GM12874 (cell line): ENCODE data around the gene MMRN1.

Experiments used
- TF ChIP-seq, protein P1 (sequence below): IDR thresholded peaks from 2 replicates; pipeline ENCODE4 v1.5.1; 2011; ENCODE audit warnings: low read depth, mild to moderate bottlenecking, control low read depth, low read length, moderate library complexity; ENCODE audit not compliant: insufficient read depth

The MMRN1 gene

DNA sequence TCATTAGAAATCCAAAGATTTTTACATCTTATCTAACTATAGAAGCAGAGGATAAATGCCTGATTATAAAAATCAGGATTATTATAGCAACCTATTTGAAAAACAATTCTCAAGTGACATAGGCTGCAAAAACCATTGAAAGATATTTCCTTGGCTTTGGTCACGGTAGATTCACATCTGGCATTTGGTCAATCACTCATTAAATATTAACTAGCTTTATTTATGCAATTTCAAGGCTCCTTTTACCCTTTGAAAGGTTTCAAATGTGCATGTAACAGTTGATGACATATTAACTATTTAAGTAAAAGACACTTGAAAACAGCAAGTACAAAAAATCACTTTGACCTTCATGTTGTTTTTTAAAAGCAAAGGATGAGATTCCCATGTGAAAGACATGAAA is 98.1 kb downstream of the MMRN1 start:
- TF ChIP-seq, protein P1, sequence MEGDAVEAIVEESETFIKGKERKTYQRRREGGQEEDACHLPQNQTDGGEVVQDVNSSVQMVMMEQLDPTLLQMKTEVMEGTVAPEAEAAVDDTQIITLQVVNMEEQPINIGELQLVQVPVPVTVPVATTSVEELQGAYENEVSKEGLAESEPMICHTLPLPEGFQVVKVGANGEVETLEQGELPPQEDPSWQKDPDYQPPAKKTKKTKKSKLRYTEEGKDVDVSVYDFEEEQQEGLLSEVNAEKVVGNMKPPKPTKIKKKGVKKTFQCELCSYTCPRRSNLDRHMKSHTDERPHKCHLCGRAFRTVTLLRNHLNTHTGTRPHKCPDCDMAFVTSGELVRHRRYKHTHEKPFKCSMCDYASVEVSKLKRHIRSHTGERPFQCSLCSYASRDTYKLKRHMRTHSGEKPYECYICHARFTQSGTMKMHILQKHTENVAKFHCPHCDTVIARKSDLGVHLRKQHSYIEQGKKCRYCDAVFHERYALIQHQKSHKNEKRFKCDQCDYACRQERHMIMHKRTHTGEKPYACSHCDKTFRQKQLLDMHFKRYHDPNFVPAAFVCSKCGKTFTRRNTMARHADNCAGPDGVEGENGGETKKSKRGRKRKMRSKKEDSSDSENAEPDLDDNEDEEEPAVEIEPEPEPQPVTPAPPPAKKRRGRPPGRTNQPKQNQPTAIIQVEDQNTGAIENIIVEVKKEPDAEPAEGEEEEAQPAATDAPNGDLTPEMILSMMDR: no peak

DNA sequence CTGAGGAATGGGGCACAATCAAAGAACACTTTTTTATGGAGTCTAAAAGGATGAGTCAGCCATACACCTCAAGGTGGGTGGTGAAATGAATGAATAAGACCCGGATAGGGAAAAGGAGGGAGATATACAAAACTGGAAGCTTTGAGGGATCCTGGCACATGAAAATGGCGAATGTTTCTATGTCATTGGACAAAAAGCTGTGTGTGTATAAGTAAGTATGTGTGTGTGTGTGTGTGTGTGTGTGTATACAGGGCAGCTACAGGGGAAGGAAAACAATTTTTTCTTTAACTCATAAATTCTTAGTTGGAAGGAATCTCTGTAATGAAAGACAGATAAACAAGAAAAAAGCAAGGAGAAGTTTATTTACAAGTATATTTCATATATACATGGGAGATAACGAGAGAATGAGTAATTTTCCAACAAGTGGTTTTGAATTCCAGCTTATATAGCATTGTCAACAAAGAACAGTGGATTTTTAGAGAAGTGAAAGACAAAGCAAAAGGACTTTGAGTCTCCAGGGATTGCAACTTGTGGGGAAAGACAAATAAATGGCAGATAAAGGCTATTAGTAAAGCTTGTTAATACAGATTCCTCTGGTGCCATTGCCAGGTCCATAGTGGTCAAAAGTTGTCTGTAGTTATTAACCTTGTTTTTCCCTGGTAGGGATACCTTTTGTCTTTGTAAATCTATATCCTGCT is 99.7 kb downstream of the MMRN1 start:
- TF ChIP-seq, protein P1: no peak

DNA sequence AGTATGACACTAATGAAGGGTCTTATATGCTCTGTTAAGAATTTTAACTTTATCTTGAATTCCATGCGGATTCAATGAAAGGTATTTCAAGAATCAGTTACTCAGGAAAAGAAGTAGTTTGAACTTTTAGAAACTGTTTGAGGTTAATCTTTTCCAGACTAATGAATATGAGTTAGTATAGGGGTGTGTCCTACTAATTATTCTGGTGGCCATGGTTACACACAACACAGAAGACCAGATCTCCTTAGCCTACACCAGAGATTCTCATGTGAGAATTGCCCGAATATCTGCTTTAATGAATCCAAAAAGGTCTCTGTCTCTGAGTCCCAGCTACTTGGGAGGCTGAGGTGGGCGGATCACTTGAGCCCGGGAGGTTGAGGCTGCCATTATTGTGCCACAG is 100.4 kb downstream of the MMRN1 start:
- TF ChIP-seq, protein P1: no peak

DNA sequence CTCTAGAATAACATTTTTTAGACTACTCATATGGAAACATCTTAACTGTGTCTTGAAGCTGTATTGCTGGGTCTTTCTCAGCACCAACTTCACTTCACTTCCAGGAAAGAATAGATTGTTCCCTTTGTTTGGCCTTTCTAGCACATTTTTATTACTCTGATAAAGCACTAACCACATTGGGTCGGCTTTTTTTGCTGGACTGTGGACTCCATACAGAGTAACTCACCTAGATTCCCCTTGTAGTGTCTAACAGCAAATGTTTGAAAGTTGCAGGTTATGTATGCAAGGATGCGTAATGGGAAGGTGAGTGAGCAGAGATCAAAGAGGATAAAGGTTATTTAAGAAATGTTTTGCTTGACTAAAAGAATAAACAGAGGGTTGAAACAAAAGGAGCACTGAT is 101.2 kb downstream of the MMRN1 start:
- TF ChIP-seq, protein P1: no peak

DNA sequence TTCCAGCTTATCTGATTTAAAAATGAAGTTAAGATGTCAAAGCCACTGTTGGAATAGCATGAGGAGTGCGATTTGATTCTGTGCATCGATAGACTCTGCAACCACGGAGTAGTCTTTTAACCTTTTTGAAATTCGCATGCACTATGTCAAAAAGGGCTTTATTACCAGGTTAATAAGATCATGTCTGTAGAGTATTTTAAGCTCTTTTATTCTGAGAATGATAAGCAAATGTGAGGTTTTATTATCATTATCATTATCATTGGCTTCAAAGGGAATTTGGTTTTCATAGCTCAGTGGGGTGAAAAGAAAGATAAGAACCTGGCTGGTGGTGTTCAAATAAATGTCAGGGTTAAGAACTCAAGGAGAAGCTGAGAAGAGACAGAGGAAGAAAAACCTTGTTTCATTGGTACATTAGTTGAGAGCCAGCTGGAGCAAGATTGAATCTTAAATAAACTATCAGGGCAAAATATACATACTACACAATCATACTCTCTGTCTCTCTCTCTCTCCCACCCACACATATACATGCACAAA is 102.6 kb downstream of the MMRN1 start:
- TF ChIP-seq, protein P1: no peak

DNA sequence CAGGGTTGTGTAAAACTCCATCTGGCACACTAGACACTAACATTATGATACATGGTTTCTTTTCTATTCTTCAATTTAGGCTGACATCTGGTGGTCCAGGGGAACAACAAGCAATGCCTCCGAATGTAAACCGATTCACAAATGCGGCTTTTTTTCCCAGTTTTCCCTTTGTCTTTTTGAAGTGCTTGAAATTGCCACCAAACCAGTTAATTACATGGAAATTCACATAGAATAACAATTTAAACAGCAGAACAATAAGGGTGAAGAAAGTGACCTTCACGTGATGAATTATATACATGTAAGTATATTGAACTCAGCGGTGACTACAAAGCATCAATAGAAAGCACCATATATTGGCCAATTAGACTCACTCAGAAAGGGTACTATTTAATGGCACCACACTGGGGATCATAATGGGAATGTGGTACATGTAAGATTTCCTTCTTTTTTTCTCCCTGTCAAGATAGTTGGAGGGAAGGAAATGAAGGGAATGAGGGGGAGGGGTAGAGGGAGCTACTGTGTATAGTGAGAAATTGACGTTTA is 103.9 kb downstream of the MMRN1 start:
- TF ChIP-seq, protein P1: no peak

DNA sequence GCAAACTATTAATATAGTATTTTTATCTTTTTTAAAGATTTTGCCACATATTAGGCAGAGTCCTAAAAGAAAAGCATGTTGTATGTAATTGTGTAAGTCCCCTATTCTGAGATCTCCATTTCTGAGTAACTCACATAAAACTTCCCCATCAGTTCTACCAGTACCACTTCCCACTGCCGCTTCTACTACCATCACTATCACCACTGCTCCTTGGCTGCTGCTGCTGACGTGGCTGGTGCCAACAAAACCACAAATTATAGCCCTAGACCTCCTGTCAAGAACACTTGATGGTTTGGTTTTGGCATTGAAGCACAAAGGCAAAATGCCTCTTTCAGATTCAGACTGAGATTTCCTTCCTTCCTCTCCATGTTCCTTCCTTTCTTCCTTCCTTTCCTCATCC is 106.4 kb downstream of the MMRN1 start:
- TF ChIP-seq, protein P1: no peak
